GM21423 (cell line): ENCODE measurements around the gene OTOGL.
A peak's percentile ranks its signal among the peaks of the same experiment; 100 is the strongest.

Experiments
- ATAC-seq: cut with Tn5 transposase; IDR thresholded peaks from one replicate; pipeline ENCODE4 v1.9.1; 2021; ENCODE audit warnings: mild to moderate bottlenecking, moderate library complexity; ENCODE audit not compliant: unreplicated experiment

The OTOGL gene

GRCh38 chr12:80353254-80353653 lies 253.9 kb downstream of the OTOGL start:
- ATAC-seq = no peak

- ATAC-seq = no peak
These were observed 256.8 kb downstream of the OTOGL start for GRCh38 chr12:80356097-80356496.

- ATAC-seq = no peak
These were observed 260.4 kb downstream of the OTOGL start for GRCh38 chr12:80359703-80360102.

- no peak for ATAC-seq
These were observed 264.7 kb downstream of the OTOGL start for GRCh38 chr12:80364056-80364455.

- no peak for ATAC-seq
These were observed 274.3 kb downstream of the OTOGL start for GRCh38 chr12:80373666-80374065.

GRCh38 chr12:80374615-80375014 lies 275.3 kb downstream of the OTOGL start:
- ATAC-seq = no peak

GRCh38 chr12:80377140-80377794 lies 277.9 kb downstream of the OTOGL start:
- no peak for ATAC-seq

GRCh38 chr12:80381121-80381520 lies 281.8 kb downstream of the OTOGL start:
- no peak for ATAC-seq

- ATAC-seq = no peak
These were observed 282.9 kb downstream of the OTOGL start for GRCh38 chr12:80382254-80382653.

- no peak for ATAC-seq
These were observed 301.2 kb downstream of the OTOGL start for GRCh38 chr12:80400571-80400991.

GRCh38 chr12:80401191-80401590 lies 301.9 kb downstream of the OTOGL start:
- ATAC-seq = no peak

- ATAC-seq = no peak
These were observed 305.3 kb downstream of the OTOGL start for GRCh38 chr12:80404629-80405028.

GRCh38 chr12:80406253-80406652 lies 306.9 kb downstream of the OTOGL start:
- ATAC-seq = no peak

GRCh38 chr12:80411787-80412186 lies 312.4 kb downstream of the OTOGL start:
- no peak for ATAC-seq

- peak; percentile 76 for ATAC-seq
These were observed 313.1 kb downstream of the OTOGL start for GRCh38 chr12:80412343-80412953.

GRCh38 chr12:80413462-80413861 lies 314.1 kb downstream of the OTOGL start:
- ATAC-seq = no peak

GRCh38 chr12:80415466-80415865 lies 316.1 kb downstream of the OTOGL start:
- ATAC-seq = no peak

GRCh38 chr12:80419644-80420043 lies 320.3 kb downstream of the OTOGL start:
- no peak for ATAC-seq

GRCh38 chr12:80420075-80420474 lies 320.7 kb downstream of the OTOGL start:
- ATAC-seq = no peak

- ATAC-seq = no peak
These were observed 323.2 kb downstream of the OTOGL start for GRCh38 chr12:80422550-80422949.
